ENCODE results near the gene GALNTL6.
A peak's percentile ranks its signal among the peaks of the same experiment; 100 is the strongest.

GALNTL6 gene

GRCh38 chr4:172202480-172203076 lies 389.4 kb downstream of the GALNTL6 start:
- peak; percentile 68 for TF ChIP-seq CTCF (conservative IDR thresholded peaks at IDR 0.05; ENCODE audit: low read depth, low read length)
- DNase-seq (ENCODE audit: low read depth) = peak; percentile 2

GRCh38 chr4:172207258-172207657 lies 394.1 kb downstream of the GALNTL6 start:
- TF ChIP-seq CTCF (conservative IDR thresholded peaks at IDR 0.05; ENCODE audit: low read depth, low read length) = no peak
- H3K4me3 ChIP-seq (ENCODE audit: low read length) = no peak overlapping the region
- no peak for DNase-seq (ENCODE audit: low read depth)

More at GRCh38 chr4:172202480-172203076, 389.4 kb downstream of the GALNTL6 start:
- H3K4me3 ChIP-seq (ENCODE audit: low read length) = no peak overlapping the region

GRCh38 chr4:172207886-172208285 lies 394.7 kb downstream of the GALNTL6 start:
- no peak overlapping the region for H3K4me3 ChIP-seq (ENCODE audit: low read length)

GRCh38 chr4:172220679-172221078 lies 407.5 kb downstream of the GALNTL6 start:
- no peak overlapping the region for H3K4me3 ChIP-seq (ENCODE audit: low read length)
- DNase-seq (ENCODE audit: low read depth) = no peak
- TF ChIP-seq CTCF (conservative IDR thresholded peaks at IDR 0.05; ENCODE audit: low read depth, low read length) = no peak

More at GRCh38 chr4:172207886-172208285, 394.7 kb downstream of the GALNTL6 start:
- TF ChIP-seq CTCF (conservative IDR thresholded peaks at IDR 0.05; ENCODE audit: low read depth, low read length) = no peak
- DNase-seq (ENCODE audit: low read depth) = no peak

- TF ChIP-seq CTCF (conservative IDR thresholded peaks at IDR 0.05; ENCODE audit: low read depth, low read length) = no peak
- DNase-seq (ENCODE audit: low read depth) = no peak
- H3K4me3 ChIP-seq (ENCODE audit: low read length) = no peak overlapping the region
Measured at GRCh38 chr4:172225457-172225856, 412.3 kb downstream of the GALNTL6 start.

GRCh38 chr4:172232966-172233365 lies 419.8 kb downstream of the GALNTL6 start:
- TF ChIP-seq CTCF (conservative IDR thresholded peaks at IDR 0.05; ENCODE audit: low read depth, low read length) = peak; percentile 34
- H3K4me3 ChIP-seq (ENCODE audit: low read length) = no peak overlapping the region
- DNase-seq (ENCODE audit: low read depth) = no peak

GRCh38 chr4:172243551-172243950 lies 430.3 kb downstream of the GALNTL6 start:
- H3K4me3 ChIP-seq (ENCODE audit: low read length) = no peak overlapping the region
- no peak for TF ChIP-seq CTCF (conservative IDR thresholded peaks at IDR 0.05; ENCODE audit: low read depth, low read length)
- no peak for DNase-seq (ENCODE audit: low read depth)
